ENCODE measurements around the gene MYO9B.

MYO9B gene

GRCh38 chr19:17112271-17112670 is 36.7 kb downstream of the MYO9B start:
- H3K4me1 ChIP-seq (ENCODE audit: insufficient read depth, low read length) = no peaks in the 10 kb centered on the region
- TF ChIP-seq EZH2 (IDR thresholded peaks at IDR 0.05; ENCODE audit: borderline replicate concordance, low read depth, low read length, severe bottlenecking) (no peak), CTCF (IDR thresholded peaks at IDR 0.05; ENCODE audit: borderline replicate concordance, extremely low read depth, low read length, poor library complexity, severe bottlenecking) (no peak)
- H2AFZ ChIP-seq (ENCODE audit: low read depth, low read length) = no peak overlapping the region
- no peak overlapping the region for H3K4me3 ChIP-seq (ENCODE audit: low read depth in 1 of 2, low read length in 2 of 2)
- peaks cover 74% of the 10 kb centered on the region for H3K79me2 ChIP-seq (ENCODE audit: insufficient read depth, low read length)
- ATAC-seq (ENCODE audit: insufficient read depth, low read depth) (no peak), DNase-seq (no peak)
- no peak overlapping the region for H3K9ac ChIP-seq (ENCODE audit: low read depth, low read length)
- no peaks in the 10 kb centered on the region for H3K27me3 ChIP-seq (ENCODE audit: insufficient read depth, low read length, poor library complexity)
- H4K20me1 ChIP-seq (ENCODE audit: insufficient read depth, low read length) = peaks cover 66% of the 10 kb centered on the region
- H3K36me3 ChIP-seq (ENCODE audit: insufficient read depth, low read length) = peaks cover 72% of the 10 kb centered on the region
- H3K9me3 ChIP-seq (ENCODE audit: insufficient read depth, low read length, severe bottlenecking) = no peaks in the 10 kb centered on the region
- no peak overlapping the region for H3K4me2 ChIP-seq (ENCODE audit: insufficient read depth, low read length)
- no peak overlapping the region for H3K27ac ChIP-seq (ENCODE audit: low read length)

- Histone ChIP-seq H4K20me1 (ENCODE audit: insufficient read depth, low read length) (peaks cover 64% of the 10 kb centered on the region), H3K27ac (ENCODE audit: low read length) (no peak overlapping the region), H2AFZ (ENCODE audit: low read depth, low read length) (no peak overlapping the region), H3K9ac (ENCODE audit: low read depth, low read length) (no peak overlapping the region), H3K4me3 (ENCODE audit: low read depth in 1 of 2, low read length in 2 of 2) (no peak overlapping the region), H3K36me3 (ENCODE audit: insufficient read depth, low read length) (peaks cover 67% of the 10 kb centered on the region), H3K4me1 (ENCODE audit: insufficient read depth, low read length) (no peaks in the 10 kb centered on the region), H3K9me3 (ENCODE audit: insufficient read depth, low read length, severe bottlenecking) (no peaks in the 10 kb centered on the region), H3K79me2 (ENCODE audit: insufficient read depth, low read length) (peaks cover 70% of the 10 kb centered on the region), H3K27me3 (ENCODE audit: insufficient read depth, low read length, poor library complexity) (no peaks in the 10 kb centered on the region), H3K4me2 (ENCODE audit: insufficient read depth, low read length) (no peak overlapping the region)
- ATAC-seq (ENCODE audit: insufficient read depth, low read depth) (no peak), DNase-seq (no peak)
- no peak for TF ChIP-seq CTCF (IDR thresholded peaks at IDR 0.05; ENCODE audit: borderline replicate concordance, extremely low read depth, low read length, poor library complexity, severe bottlenecking)
- no peak for TF ChIP-seq EZH2 (IDR thresholded peaks at IDR 0.05; ENCODE audit: borderline replicate concordance, low read depth, low read length, severe bottlenecking)
These were observed 37.1 kb downstream of the MYO9B start for GRCh38 chr19:17112700-17113099.

GRCh38 chr19:17113127-17113785 is 37.7 kb downstream of the MYO9B start:
- no peak for ATAC-seq (ENCODE audit: insufficient read depth, low read depth)
- H2AFZ ChIP-seq (ENCODE audit: low read depth, low read length) = no peak overlapping the region

More at GRCh38 chr19:17113127-17113785, 37.7 kb downstream of the MYO9B start:
- Histone ChIP-seq H3K27me3 (ENCODE audit: insufficient read depth, low read length, poor library complexity) (no peaks in the 10 kb centered on the region), H3K79me2 (ENCODE audit: insufficient read depth, low read length) (peaks cover 66% of the 10 kb centered on the region), H3K4me1 (ENCODE audit: insufficient read depth, low read length) (no peaks in the 10 kb centered on the region), H3K4me3 (ENCODE audit: low read depth in 1 of 2, low read length in 2 of 2) (no peak overlapping the region), H3K9me3 (ENCODE audit: insufficient read depth, low read length, severe bottlenecking) (no peaks in the 10 kb centered on the region), H4K20me1 (ENCODE audit: insufficient read depth, low read length) (peaks cover 58% of the 10 kb centered on the region), H3K4me2 (ENCODE audit: insufficient read depth, low read length) (no peak overlapping the region), H3K27ac (ENCODE audit: low read length) (no peak overlapping the region), H3K36me3 (ENCODE audit: insufficient read depth, low read length) (peaks cover 62% of the 10 kb centered on the region), H3K9ac (ENCODE audit: low read depth, low read length) (no peak overlapping the region)
- no peak for TF ChIP-seq CTCF (IDR thresholded peaks at IDR 0.05; ENCODE audit: borderline replicate concordance, extremely low read depth, low read length, poor library complexity, severe bottlenecking)
- no peak for TF ChIP-seq EZH2 (IDR thresholded peaks at IDR 0.05; ENCODE audit: borderline replicate concordance, low read depth, low read length, severe bottlenecking)
- no peak for DNase-seq

All from DND-41 (cell line).